ENCODE data around the gene NHEJ1. TPM values are rescaled to one million over a fixed set of nuclear protein-coding genes. Genes with fewer than 3 reads are reported as not detected.
A peak's percentile ranks its signal among the peaks of the same experiment; 100 is the strongest.

The NHEJ1 gene
- total and polyA plus RNA-seq, 4 donors: 8.4 to 21.1 (median 12.5) TPM

DNA sequence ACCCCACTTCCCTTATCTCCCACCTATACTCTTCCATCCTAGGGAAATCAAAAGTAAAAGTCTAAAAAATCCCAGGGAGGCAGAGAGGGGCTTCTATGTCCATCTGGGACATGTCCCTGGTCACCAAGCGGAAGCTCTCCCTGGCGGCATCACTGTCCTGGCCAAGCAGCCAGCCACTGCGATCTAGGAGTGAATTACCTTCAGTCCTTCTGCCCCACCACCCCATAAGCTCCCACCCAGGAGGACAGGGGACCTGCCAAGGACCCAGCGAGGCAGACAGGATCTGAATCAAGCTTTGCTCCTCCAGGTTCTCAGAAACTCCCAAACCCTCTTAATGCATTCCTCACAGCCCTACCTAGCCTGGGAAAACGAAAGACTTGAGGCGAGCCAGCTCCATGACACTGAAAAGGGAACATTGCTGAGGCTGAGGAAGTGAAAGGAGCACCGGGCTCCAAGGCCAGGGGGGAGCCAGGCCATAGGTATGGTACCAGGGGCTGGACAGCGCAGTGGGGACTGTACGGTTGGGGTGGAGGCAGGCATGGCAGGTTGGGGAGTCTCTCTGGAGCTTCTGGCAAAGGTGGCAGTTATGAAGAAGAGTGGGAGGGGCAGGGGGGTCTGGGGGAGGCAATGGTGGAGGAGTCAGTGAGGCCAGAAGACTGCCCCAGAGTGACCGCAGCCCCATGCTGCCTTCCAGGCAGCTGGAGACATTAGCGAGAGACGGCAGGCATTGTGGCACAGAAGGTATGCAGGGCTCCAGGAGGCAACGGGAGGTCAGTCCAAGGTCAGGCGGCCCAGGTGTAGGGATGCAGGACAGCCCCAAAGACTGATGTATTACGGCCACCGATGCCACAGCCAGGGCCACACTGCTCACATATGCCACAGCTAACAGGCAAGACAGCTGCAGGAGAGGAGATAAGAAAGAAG, 11.9 kb upstream of the NHEJ1 start:
- Histone ChIP-seq H3K27me3 (ENCODE audit: control insufficient read depth in 3 of 3, insufficient read depth in 3 of 3, low read length in 2 of 3) (no peaks in the 10 kb centered on the region), H3K36me3 (ENCODE audit: control insufficient read depth in 4 of 4, insufficient read depth in 4 of 4, low read length in 4 of 4) (peaks cover 2 to 25% (median 11%) of the 10 kb centered on the region in 4 donors), H3K9ac (ENCODE audit: insufficient read depth in 1 of 2, low read length in 2 of 2) (no peak overlapping the region), H3K9me3 (ENCODE audit: control insufficient read depth in 4 of 4, insufficient read depth in 3 of 4, low read length in 3 of 4) (no peaks in the 10 kb centered on the region), H3K4me1 (ENCODE audit: control insufficient read depth in 5 of 5, insufficient read depth in 5 of 5, low read length in 5 of 5) (peaks cover 0 to 11% (median 2%) of the 10 kb centered on the region in 5 donors), H3K27ac (ENCODE audit: low read depth in 1 of 2, low read length in 1 of 2) (peak overlapping the region in 1 of 2 donors; percentile 20), H3K4me3 (no peak overlapping the region)
- ATAC-seq (ENCODE audit: insufficient read depth, low FRiP score): no peak
- 85 to 90% methylated on average over 16 of the region's 16 CpGs for WGBS, 2 donors
- TF ChIP-seq, protein P1, sequence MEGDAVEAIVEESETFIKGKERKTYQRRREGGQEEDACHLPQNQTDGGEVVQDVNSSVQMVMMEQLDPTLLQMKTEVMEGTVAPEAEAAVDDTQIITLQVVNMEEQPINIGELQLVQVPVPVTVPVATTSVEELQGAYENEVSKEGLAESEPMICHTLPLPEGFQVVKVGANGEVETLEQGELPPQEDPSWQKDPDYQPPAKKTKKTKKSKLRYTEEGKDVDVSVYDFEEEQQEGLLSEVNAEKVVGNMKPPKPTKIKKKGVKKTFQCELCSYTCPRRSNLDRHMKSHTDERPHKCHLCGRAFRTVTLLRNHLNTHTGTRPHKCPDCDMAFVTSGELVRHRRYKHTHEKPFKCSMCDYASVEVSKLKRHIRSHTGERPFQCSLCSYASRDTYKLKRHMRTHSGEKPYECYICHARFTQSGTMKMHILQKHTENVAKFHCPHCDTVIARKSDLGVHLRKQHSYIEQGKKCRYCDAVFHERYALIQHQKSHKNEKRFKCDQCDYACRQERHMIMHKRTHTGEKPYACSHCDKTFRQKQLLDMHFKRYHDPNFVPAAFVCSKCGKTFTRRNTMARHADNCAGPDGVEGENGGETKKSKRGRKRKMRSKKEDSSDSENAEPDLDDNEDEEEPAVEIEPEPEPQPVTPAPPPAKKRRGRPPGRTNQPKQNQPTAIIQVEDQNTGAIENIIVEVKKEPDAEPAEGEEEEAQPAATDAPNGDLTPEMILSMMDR (IDR thresholded peaks at IDR 0.05; ENCODE audit: control extremely low read depth, extremely low read depth): no peak
- no peak for DNase-seq

DNA sequence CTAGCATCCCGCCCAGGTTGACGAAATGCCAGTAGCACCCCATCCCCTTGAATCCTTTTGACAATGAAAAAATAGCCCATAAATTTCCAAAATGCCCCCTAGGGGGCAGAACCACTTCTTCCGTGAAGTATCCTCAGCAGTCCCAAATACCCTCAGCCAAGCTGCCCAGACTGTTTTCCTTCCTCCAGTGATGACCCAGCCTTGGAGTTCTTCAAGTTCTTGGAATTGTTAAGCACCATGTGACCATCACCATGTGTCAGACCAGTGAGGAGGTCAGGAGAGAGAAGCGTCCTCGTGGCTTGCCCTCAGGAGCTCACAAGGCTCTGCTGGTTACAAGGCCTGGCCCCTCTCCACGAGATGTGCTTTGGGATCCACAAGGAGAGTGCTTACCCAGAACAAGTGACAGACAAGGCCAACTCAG, 10.6 kb upstream of the NHEJ1 start:
- WGBS, 2 donors: 39 to 49% methylated on average over 6 of the region's 6 CpGs
- H3K9me3 ChIP-seq (ENCODE audit: control insufficient read depth in 4 of 4, insufficient read depth in 3 of 4, low read length in 3 of 4): no peaks in the 10 kb centered on the region
- H3K9ac ChIP-seq (ENCODE audit: insufficient read depth in 1 of 2, low read length in 2 of 2): no peak overlapping the region
- ATAC-seq (ENCODE audit: insufficient read depth, low FRiP score): peak; percentile 57
- peak overlapping the region in 1 of 2 donors; percentile 78 for H3K27ac ChIP-seq (ENCODE audit: low read depth in 1 of 2, low read length in 1 of 2)
- no peak overlapping the region for H3K4me3 ChIP-seq
- peaks cover 2 to 25% (median 11%) of the 10 kb centered on the region in 4 donors for H3K36me3 ChIP-seq (ENCODE audit: control insufficient read depth in 4 of 4, insufficient read depth in 4 of 4, low read length in 4 of 4)
- no peaks in the 10 kb centered on the region for H3K27me3 ChIP-seq (ENCODE audit: control insufficient read depth in 3 of 3, insufficient read depth in 3 of 3, low read length in 2 of 3)
- DNase-seq: peak; percentile 50 to 63 (median 54)
- TF ChIP-seq, protein P1 (IDR thresholded peaks at IDR 0.05; ENCODE audit: control extremely low read depth, extremely low read depth): peak; percentile 42
- H3K4me1 ChIP-seq (ENCODE audit: control insufficient read depth in 5 of 5, insufficient read depth in 5 of 5, low read length in 5 of 5): peaks cover 0 to 7% (median 2%) of the 10 kb centered on the region in 5 donors

DNA sequence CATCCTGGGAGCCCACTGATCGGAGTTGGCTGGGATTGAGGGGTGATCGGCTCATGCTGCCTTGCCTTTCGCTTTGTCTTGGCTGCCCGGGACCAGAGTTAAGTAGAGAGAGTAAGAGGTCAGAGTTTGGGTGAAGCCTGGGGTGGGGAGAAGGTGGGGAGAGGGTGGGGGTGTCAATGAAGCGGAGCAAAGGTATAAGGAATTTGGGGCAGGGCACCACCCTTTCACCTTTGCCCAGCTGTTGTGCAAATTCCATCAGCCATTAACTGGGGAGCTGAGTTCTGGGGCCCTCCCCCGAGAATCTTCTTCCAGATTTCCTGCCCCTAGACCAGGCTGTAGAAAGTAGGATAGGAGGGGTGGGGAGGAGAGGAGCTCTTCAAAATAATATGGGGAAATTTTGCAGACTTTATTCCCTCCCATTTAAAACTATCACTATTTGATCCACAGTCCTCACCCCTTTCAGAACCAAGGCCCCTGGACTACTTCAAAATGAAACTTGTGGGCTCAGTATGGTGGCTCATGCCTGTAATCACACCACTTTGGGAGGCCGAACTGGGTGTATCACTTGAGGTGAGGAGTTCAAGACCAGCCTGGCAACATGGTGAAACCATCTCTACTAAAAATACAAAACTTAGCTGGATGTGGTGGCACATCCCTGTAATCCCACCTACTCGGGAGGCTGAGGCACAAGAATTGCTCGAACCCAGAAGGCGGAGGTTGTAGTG, 9.5 kb upstream of the NHEJ1 start, which contains the start of gene SLC23A3:
TSS of gene SLC23A3 (minus strand) at position 100 of the 725 bp plus-strand sequence. CDS start at position 55, 45 bp downstream.
- WGBS, 2 donors: 91 to 95% methylated on average over 10 of the region's 10 CpGs
- H3K9me3 ChIP-seq (ENCODE audit: control insufficient read depth in 4 of 4, insufficient read depth in 3 of 4, low read length in 3 of 4): no peaks in the 10 kb centered on the region
- H3K27ac ChIP-seq (ENCODE audit: low read depth in 1 of 2, low read length in 1 of 2): no peak within 1 kb of the TSS
- no peak for ATAC-seq (ENCODE audit: insufficient read depth, low FRiP score)
- no peak for DNase-seq
- peaks cover 2 to 25% (median 11%) of the 10 kb centered on the region in 4 donors for H3K36me3 ChIP-seq (ENCODE audit: control insufficient read depth in 4 of 4, insufficient read depth in 4 of 4, low read length in 4 of 4)
- H3K4me3 ChIP-seq: no peak within 1 kb of the TSS
- TF ChIP-seq, protein P1 (IDR thresholded peaks at IDR 0.05; ENCODE audit: control extremely low read depth, extremely low read depth): no peak
- H3K27me3 ChIP-seq (ENCODE audit: control insufficient read depth in 3 of 3, insufficient read depth in 3 of 3, low read length in 2 of 3): no peaks in the 10 kb centered on the region
- no peak within 1 kb of the TSS for H3K9ac ChIP-seq (ENCODE audit: insufficient read depth in 1 of 2, low read length in 2 of 2)
- peaks cover 0 to 2% (median 0%) of the 10 kb centered on the region in 5 donors for H3K4me1 ChIP-seq (ENCODE audit: control insufficient read depth in 5 of 5, insufficient read depth in 5 of 5, low read length in 5 of 5)

Data from lung (tissue), 12 donors.